ENCODE measurements around the gene NUCB2. TPM values are rescaled to one million over a fixed set of nuclear protein-coding genes. Genes with fewer than 3 reads are reported as not detected.

The NUCB2 gene
- total and polyA plus RNA-seq, 2 donors (not counting 3 experiments of a cell fraction or from before 2014, with no cell fraction given): 41.9 to 114 TPM

DNA sequence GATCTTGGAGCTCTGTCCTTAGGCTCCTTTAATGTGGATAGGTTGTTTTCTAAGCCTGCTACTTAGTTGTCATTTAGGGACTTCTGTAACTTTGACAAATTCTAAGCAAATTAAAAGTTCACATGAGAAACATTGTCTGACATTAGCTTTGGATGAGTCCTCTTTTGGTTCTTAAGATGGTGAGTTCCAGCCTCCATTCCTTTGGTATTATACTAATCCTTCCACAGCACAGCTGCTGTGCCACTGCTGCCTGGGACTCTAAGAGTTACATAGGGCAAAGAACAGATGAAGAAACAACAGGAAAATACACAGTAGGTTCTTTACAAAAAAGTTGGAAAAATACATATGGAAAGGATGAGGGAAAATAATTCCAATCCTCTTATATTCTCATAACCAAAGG lies 43.4 kb upstream of the NUCB2 start:
- ChIA-PET POLR2A (no interaction called here), CTCF (interaction anchor here (1.2 to 1.4 kb wide), 2 partner anchors 17 to 28 kb away, joined by 3 read pairs; no protein-coding TSS in a partner anchor)
- no peak for TF ChIP-seq EZH2 (IDR thresholded peaks at IDR 0.05; ENCODE audit: borderline replicate concordance, low read depth, low read length, severe bottlenecking)
- TF ChIP-seq MYC (IDR thresholded peaks at IDR 0.05; ENCODE audit: low read depth, low read length): no peak
- no peak for TF ChIP-seq CTCF (IDR thresholded peaks at IDR 0.05; ENCODE audit: extremely low read depth in 1 of 2, insufficient read depth in 1 of 2, low read depth in 1 of 2, low read length in 2 of 2)
- TF ChIP-seq JUN (IDR thresholded peaks at IDR 0.05; ENCODE audit: borderline replicate concordance, insufficient read depth, insufficient read length, low read depth): no peak
- TF ChIP-seq GATA2 (IDR thresholded peaks at IDR 0.05; ENCODE audit: insufficient read depth, insufficient read length, low read depth, low read length): no peak
- TF ChIP-seq MAX (IDR thresholded peaks at IDR 0.05; ENCODE audit: insufficient read depth, insufficient read length): no peak
- no peak for TF ChIP-seq FOS (IDR thresholded peaks at IDR 0.05; ENCODE audit: borderline replicate concordance, insufficient read depth, low read length)
- no peak for TF ChIP-seq POLR2A (IDR thresholded peaks at IDR 0.05; ENCODE audit: low read depth, low read length)
- no peak for TF ChIP-seq POLR2AphosphoS5 (IDR thresholded peaks at IDR 0.05; ENCODE audit: insufficient read depth, low read depth, low read length)
- Histone ChIP-seq H3K9ac (replicated peaks; ENCODE audit: extremely low read depth, insufficient read depth, low read length) (no peak overlapping the region), H3K27ac (ENCODE audit: insufficient read depth, low read depth, low read length) (no peak overlapping the region), H3K4me2 (ENCODE audit: insufficient read depth, low read length) (no peak overlapping the region), H3K36me3 (ENCODE audit: control insufficient read depth in 2 of 2, extremely low read depth in 1 of 2, insufficient read depth in 2 of 2, low read length in 2 of 2) (no peaks in the 10 kb centered on the region), H3K27me3 (ENCODE audit: control insufficient read depth in 2 of 2, insufficient read depth in 2 of 2, low read length in 2 of 2) (no peaks in the 10 kb centered on the region), H4K20me1 (replicated peaks; ENCODE audit: control insufficient read depth, extremely low read depth, insufficient read depth, low read length) (no peaks in the 10 kb centered on the region), H2AFZ (ENCODE audit: low read depth, low read length) (no peak overlapping the region), H3K4me1 (ENCODE audit: control insufficient read depth, extremely low read depth, insufficient read depth, low read length) (peaks cover 3% of the 10 kb centered on the region), H3K9me3 (replicated peaks; ENCODE audit: control insufficient read depth, insufficient read depth, low read length) (no peaks in the 10 kb centered on the region), H3K79me2 (ENCODE audit: control insufficient read depth, insufficient read depth, low read length) (no peaks in the 10 kb centered on the region), H3K9me1 (replicated peaks; ENCODE audit: control insufficient read depth, extremely low read depth, insufficient read depth, low read length) (no peaks in the 10 kb centered on the region), H3K4me3 (replicated peaks in 1 of 3; ENCODE audit: insufficient read depth in 1 of 3, low read depth in 1 of 3, low read length in 3 of 3) (no peak overlapping the region)
- DNase-seq (ENCODE audit: low read depth, low spot score): no peak
- dilution Hi-C loops (cut with MboI; ENCODE audit: extremely low pct_ligation_motif_present, low sequenced_read_pairs) (no loop called here), intact Hi-C loops (cut with micrococcal nuclease) (no loop called here)
- BruUV-seq (replicated peaks): no TSS peak
- no peak for FAIRE-seq
